ENCODE data around the gene ANKAR.

ANKAR gene

GRCh38 chr2:189719571-189719970 is 45.1 kb downstream of the ANKAR start:
- no peaks in the 10 kb centered on the region for H3K36me3 ChIP-seq
- TF ChIP-seq CTCF (IDR thresholded peaks at IDR 0.05; ENCODE audit: low read depth, low read length) = no peak

GRCh38 chr2:189723192-189723591 is 48.7 kb downstream of the ANKAR start:
- no peak for TF ChIP-seq CTCF (IDR thresholded peaks at IDR 0.05; ENCODE audit: low read depth, low read length)
- H3K27me3 ChIP-seq = no peaks in the 10 kb centered on the region
- no peak overlapping the region for H3K4me3 ChIP-seq (ENCODE audit: low read depth, low read length)
- no peak for DNase-seq
- no peaks in the 10 kb centered on the region for H3K9me3 ChIP-seq
- no peaks in the 10 kb centered on the region for H3K4me1 ChIP-seq
- H3K36me3 ChIP-seq = no peaks in the 10 kb centered on the region

More at GRCh38 chr2:189719571-189719970, 45.1 kb downstream of the ANKAR start:
- H3K27me3 ChIP-seq = no peaks in the 10 kb centered on the region
- no peak for DNase-seq
- H3K4me1 ChIP-seq = no peaks in the 10 kb centered on the region
- no peaks in the 10 kb centered on the region for H3K9me3 ChIP-seq
- no peak overlapping the region for H3K4me3 ChIP-seq (ENCODE audit: low read depth, low read length)
